Measurements from ENCODE around the gene FAM107B.
A peak's percentile ranks its signal among the peaks of the same experiment; 100 is the strongest.

FAM107B gene

GRCh38 chr10:14558025-14558424 is 216.7 kb downstream of the FAM107B start:
- DNase-seq (ENCODE audit: low spot score): no peak

- DNase-seq (ENCODE audit: low spot score): no peak
These were observed 217.1 kb downstream of the FAM107B start for GRCh38 chr10:14557567-14557966.

GRCh38 chr10:14556285-14556956 is 218.3 kb downstream of the FAM107B start:
- peak; percentile 52 for DNase-seq (ENCODE audit: low spot score)

- DNase-seq (ENCODE audit: low spot score): no peak
These were observed 218.9 kb downstream of the FAM107B start for GRCh38 chr10:14555807-14556206.

- DNase-seq (ENCODE audit: low spot score): peak; percentile 68
These were observed 220.0 kb downstream of the FAM107B start for GRCh38 chr10:14554491-14555205.

- no peak for DNase-seq (ENCODE audit: low spot score)
These were observed 220.6 kb downstream of the FAM107B start for GRCh38 chr10:14554091-14554490.

GRCh38 chr10:14553448-14553847 is 221.2 kb downstream of the FAM107B start:
- peak; percentile 57 for DNase-seq (ENCODE audit: low spot score)

GRCh38 chr10:14552015-14552414 is 222.7 kb downstream of the FAM107B start:
- DNase-seq (ENCODE audit: low spot score): no peak

GRCh38 chr10:14550471-14550981 is 224.2 kb downstream of the FAM107B start:
- no peak for DNase-seq (ENCODE audit: low spot score)

GRCh38 chr10:14549496-14549895 is 225.2 kb downstream of the FAM107B start:
- no peak for DNase-seq (ENCODE audit: low spot score)

- no peak for DNase-seq (ENCODE audit: low spot score)
These were observed 225.7 kb downstream of the FAM107B start for GRCh38 chr10:14548970-14549369.

GRCh38 chr10:14548474-14548873 is 226.2 kb downstream of the FAM107B start:
- DNase-seq (ENCODE audit: low spot score): no peak

- DNase-seq (ENCODE audit: low spot score): no peak
These were observed 226.9 kb downstream of the FAM107B start for GRCh38 chr10:14547816-14548215.

- DNase-seq (ENCODE audit: low spot score): no peak
These were observed 228.9 kb downstream of the FAM107B start for GRCh38 chr10:14545827-14546226.

- DNase-seq (ENCODE audit: low spot score): no peak
These were observed 230.8 kb downstream of the FAM107B start for GRCh38 chr10:14543904-14544210.

GRCh38 chr10:14543046-14543903 is 231.4 kb downstream of the FAM107B start:
- peak; percentile 58 for DNase-seq (ENCODE audit: low spot score)

GRCh38 chr10:14541379-14541778 is 233.3 kb downstream of the FAM107B start:
- DNase-seq (ENCODE audit: low spot score): no peak

GRCh38 chr10:14540611-14541010 is 234.1 kb downstream of the FAM107B start:
- no peak for DNase-seq (ENCODE audit: low spot score)

- no peak for DNase-seq (ENCODE audit: low spot score)
These were observed 234.6 kb downstream of the FAM107B start for GRCh38 chr10:14540062-14540461.

GRCh38 chr10:14539176-14539575 is 235.5 kb downstream of the FAM107B start:
- no peak for DNase-seq (ENCODE audit: low spot score)

GRCh38 chr10:14536241-14537213 is 238.2 kb downstream of the FAM107B start:
- peak; percentile 40 for DNase-seq (ENCODE audit: low spot score)
